Spleen (tissue), 11 donors: ENCODE data around the gene MAPKAP1. TPM values are rescaled to one million over a fixed set of nuclear protein-coding genes. Genes with fewer than 3 reads are reported as not detected.

Experiments used
- DNase-seq: peaks from one replicate; pipeline ENCODE4 v3.0.0-alpha.2; 2020
- H3K27ac ChIP-seq, 8 donors: fragments of 200-600 bp; sonication (generic) in 7 of 8; 1 replicate in 4 of 8; 2 replicates in 4 of 8; pipeline versions ENCODE4 v1.5.0 to v1.8.0; 2016 to 2021; ENCODE audit warnings: inconsistent platforms in 4 of 8, mild to moderate bottlenecking in 4 of 8, moderate library complexity in 1 of 8
- H3K27me3 ChIP-seq, 7 donors: fragments of 200-600 bp; sonication (generic) in 6 of 7; replicated peaks in 1 of 7; 1 replicate in 4 of 7; 2 replicates in 3 of 7; pipeline versions ENCODE4 v1.5.0 to v1.8.0; 2016 to 2021; ENCODE audit warnings: inconsistent platforms in 3 of 7, mild to moderate bottlenecking in 1 of 7
- H3K36me3 ChIP-seq, 6 donors: fragments of 200-600 bp; sonication (generic) in 5 of 6; 1 replicate in 4 of 6; 2 replicates in 2 of 6; pipeline versions ENCODE4 v1.5.0 to v1.8.0; 2016 to 2021; ENCODE audit warnings: inconsistent platforms in 2 of 6
- H3K4me1 ChIP-seq, 6 donors: fragments of 200-600 bp; sonication (generic) in 5 of 6; 1 replicate in 3 of 6; 2 replicates in 3 of 6; pipeline versions ENCODE4 v1.5.0 to v1.8.0; 2016 to 2021; ENCODE audit warnings: inconsistent platforms in 3 of 6
- H3K4me3 ChIP-seq, 8 donors: fragments of 200-600 bp; sonication (generic) in 7 of 8; 1 replicate in 4 of 8; 2 replicates in 4 of 8; pipeline versions ENCODE4 v1.5.0 to v1.8.0; 2016 to 2021; ENCODE audit warnings: inconsistent platforms in 4 of 8, mild to moderate bottlenecking in 4 of 8, moderate library complexity in 2 of 8
- H3K9me3 ChIP-seq, 8 donors: fragments of 200-600 bp; sonication (generic) in 7 of 8; 1 replicate in 4 of 8; 2 replicates in 4 of 8; pipeline versions ENCODE4 v1.5.0 to v1.8.0; 2016 to 2021; ENCODE audit warnings: inconsistent platforms in 4 of 8
- CTCF ChIP-seq, 11 experiments: fragments of 200-600 bp in 7 of 11; fragments of 450-650 bp in 4 of 11; sonication (generic) in 4 of 11; IDR thresholded peaks in 8 of 11; conservative IDR thresholded peaks in 3 of 11; 1 replicate in 7 of 11; 2 replicates in 4 of 11; pipeline versions ENCODE4 v1.4.0 to v1.8.0; 2016 to 2021; ENCODE audit warnings: antibody characterized with exemption in 11 of 11, inconsistent platforms in 4 of 11, mild to moderate bottlenecking in 1 of 11
- POLR2A ChIP-seq, 3 donors: fragments of 450-650 bp; IDR thresholded peaks; one replicate each; pipeline ENCODE4 v1.5.1; 2017; ENCODE audit warnings: antibody characterized with exemption in 3 of 3, mild to moderate bottlenecking in 1 of 3
- POLR2AphosphoS5 ChIP-seq, 3 donors: sonication (generic); formaldehyde crosslinking; IDR thresholded peaks; one replicate each; pipeline ENCODE4 v1.5.1; 2017; ENCODE audit warnings: antibody characterized with exemption in 3 of 3
- WGBS, 5 donors: extraction: QIAGEN DNeasy Blood & Tissue Kit in 3 of 5; methylation state at CpG; one replicate each; pipeline versions ENCODE4 v1.1.5 to v1.1.7; 2013 to 2018; 5-methylcytosine and 5-hydroxymethylcytosine counted together
- intact Hi-C: fragments of 100-400 bp; cut with DNase I; formaldehyde crosslinking; loops from one replicate; pipeline ENCODE4 v1.15.0; 2023; ENCODE audit warnings: low total_unique reads
- polyA plus RNA-seq, 3 donors: library from polyadenylated mRNA; stranded (reverse); fragments of 200-250 nt; gene quantifications; one replicate each; pipeline ENCODE4 v1.2.1, GENCODE V29; 2013
- total RNA-seq, 7 donors: library from RNA; depleted of rRNA in 3 of 7; stranded (reverse); fragments of >200 nt in 3 of 7; fragmentation: NEBNext Ultra II Directional in 4 of 7; extraction: Animal tissue kit (Norgen Biotek cat#: 25700) in 4 of 7; gene quantifications; one replicate each; pipeline versions ENCODE4 v1.1.0 to v1.2.1, GENCODE V29; 2016 to 2021
- donor health status: healthy with polysubstance abuse.
- donor health status: DM: no; HTN: no; CAD: no; lungs with moderate emphysema.
- donor health status: DM: no; HTN: no; CAD: no.
- donor health status: Bipolar disorder and iron deficiency.
- donor health status: healthy.
- donor health status: DM: no; HTN: no; CAD: no.
- donor health status: DM: yes; HTN: yes; CAD: no.

The MAPKAP1 gene
- total and polyA plus RNA-seq, 10 donors = 37.2 to 77.2 (median 60.4) TPM

- no peak for DNase-seq
- Histone ChIP-seq H3K36me3 (no peaks in the 10 kb centered on the region), H3K27me3 (no peaks in the 10 kb centered on the region), H3K9me3 (no peaks in the 10 kb centered on the region), H3K27ac (no peak overlapping the region), H3K4me3 (no peak overlapping the region), H3K4me1 (no peaks in the 10 kb centered on the region)
- 82 to 97% (median 94%) methylated on average over 2 of the region's 2 CpGs for WGBS, 5 donors
- no peak for TF ChIP-seq CTCF (IDR thresholded peaks at IDR 0.05 in 8 of 11, conservative IDR thresholded peaks at IDR 0.05 in 3 of 11)
- no peak for TF ChIP-seq POLR2AphosphoS5 (IDR thresholded peaks at IDR 0.05)
- no peak for TF ChIP-seq POLR2A (IDR thresholded peaks at IDR 0.05)
- intact Hi-C loops = no loop called here
Observed at GRCh38 chr9:125730168-125730567, 23.2 kb upstream of the MAPKAP1 start.

DNA sequence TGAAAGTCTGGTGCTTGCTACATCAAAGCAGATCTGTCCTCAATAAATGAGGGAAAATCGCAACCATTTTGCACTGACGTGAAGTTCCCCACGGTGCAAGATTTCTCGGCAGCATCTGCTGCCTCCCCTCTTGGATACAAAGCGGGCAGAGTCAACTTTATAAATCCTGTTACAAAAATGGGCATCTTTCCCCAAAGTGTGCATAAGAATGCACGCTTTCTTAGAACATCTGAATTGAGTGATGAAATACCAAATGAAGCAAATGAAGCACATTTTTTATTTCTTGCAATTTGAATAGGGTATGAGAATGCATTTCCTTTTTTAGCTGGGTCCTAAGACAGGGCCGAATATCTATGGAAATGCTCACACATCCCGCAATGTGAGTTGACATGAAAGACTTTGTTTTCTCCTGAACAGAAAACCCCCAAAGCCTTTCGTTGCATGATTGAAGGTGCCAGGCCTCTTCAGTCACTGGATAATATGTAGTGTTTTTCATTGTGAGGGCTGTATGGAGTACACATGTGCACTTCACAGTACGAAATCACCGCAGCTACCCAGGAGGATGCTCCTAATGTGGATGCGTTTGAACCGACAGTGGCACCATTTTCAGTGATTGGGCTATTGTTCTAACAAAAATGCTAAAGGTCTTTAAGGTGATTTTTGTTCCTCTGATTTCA lies 19.6 kb upstream of the MAPKAP1 start:
- 84 to 92% (median 89%) methylated on average over 13 of the region's 13 CpGs for WGBS, 5 donors
- intact Hi-C loops = no loop called here

DNA sequence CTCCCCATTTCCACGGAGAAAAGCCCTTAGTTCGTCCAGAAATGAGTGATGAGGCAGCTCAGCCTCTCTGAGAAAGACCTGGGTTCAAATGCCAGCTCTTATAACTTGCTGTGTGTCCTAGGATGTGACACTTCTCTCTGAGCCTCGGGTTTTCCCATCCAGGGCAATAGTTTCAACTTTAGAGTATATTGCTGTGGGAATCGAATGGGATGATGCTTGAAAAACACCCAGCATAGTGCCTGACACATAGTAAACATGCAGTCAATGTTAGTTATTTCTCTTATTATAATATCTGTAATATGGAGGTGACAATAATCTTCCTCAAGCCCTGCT lies 430 bp upstream of the MAPKAP1 start:
- H3K36me3 ChIP-seq = peaks cover 0 to 6% (median 0%) of the 10 kb centered on the region in 6 donors
- H3K4me1 ChIP-seq = peaks cover 14 to 52% (median 37%) of the 10 kb centered on the region in 6 donors
- TF ChIP-seq CTCF (IDR thresholded peaks at IDR 0.05 in 8 of 11, conservative IDR thresholded peaks at IDR 0.05 in 3 of 11) (no peak), POLR2A (IDR thresholded peaks at IDR 0.05) (no peak), POLR2AphosphoS5 (IDR thresholded peaks at IDR 0.05) (no peak)
- intact Hi-C loops = no loop called here
- H3K27ac ChIP-seq = peak overlapping the region; percentile 49 to 93 (median 84)
- no peaks in the 10 kb centered on the region for H3K27me3 ChIP-seq
- 19 to 37% (median 27%) methylated on average over 4 of the region's 4 CpGs for WGBS, 5 donors
- DNase-seq = no peak
- H3K4me3 ChIP-seq = peak overlapping the region; percentile 82 to 99 (median 94)
- H3K9me3 ChIP-seq = no peaks in the 10 kb centered on the region

More for the DNA sequence above, 19.6 kb upstream of the MAPKAP1 start:
- no peaks in the 10 kb centered on the region for H3K4me1 ChIP-seq
- H3K9me3 ChIP-seq = no peaks in the 10 kb centered on the region
- no peak for DNase-seq
- H3K27me3 ChIP-seq = no peaks in the 10 kb centered on the region
- no peak overlapping the region for H3K4me3 ChIP-seq
- TF ChIP-seq POLR2A (IDR thresholded peaks at IDR 0.05) (no peak), CTCF (IDR thresholded peaks at IDR 0.05 in 8 of 11, conservative IDR thresholded peaks at IDR 0.05 in 3 of 11) (no peak), POLR2AphosphoS5 (IDR thresholded peaks at IDR 0.05) (no peak)
- H3K27ac ChIP-seq = no peak overlapping the region
- no peaks in the 10 kb centered on the region for H3K36me3 ChIP-seq

DNA sequence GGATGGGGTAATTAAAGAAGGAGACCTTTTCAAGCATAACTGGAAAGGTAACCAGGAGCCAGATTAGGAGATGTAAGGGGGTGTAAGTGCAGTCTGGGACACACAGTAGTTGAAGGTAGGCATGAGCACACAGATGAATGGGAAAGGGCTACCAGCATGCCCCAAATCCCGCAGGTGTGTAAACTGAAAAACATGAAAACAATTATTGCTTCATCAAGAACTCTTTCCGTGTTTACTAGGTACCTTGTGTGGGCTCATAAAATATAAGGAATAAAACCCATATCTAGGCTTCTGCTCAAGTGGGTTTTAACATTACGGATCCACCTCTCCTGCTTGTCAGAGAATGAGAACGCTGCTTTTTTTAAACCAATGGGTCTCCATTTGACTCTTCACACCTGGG lies 1.1 kb downstream of the MAPKAP1 start:
- no peak overlapping the region for H3K27ac ChIP-seq
- no peaks in the 10 kb centered on the region for H3K27me3 ChIP-seq
- DNase-seq = no peak
- WGBS, 5 donors = 75 to 87% (median 85%) methylated on average over 4 of the region's 4 CpGs
- no peaks in the 10 kb centered on the region for H3K9me3 ChIP-seq
- intact Hi-C loops = no loop called here
- peaks cover 0 to 6% (median 0%) of the 10 kb centered on the region in 6 donors for H3K36me3 ChIP-seq
- H3K4me3 ChIP-seq = peak overlapping the region in 7 of 8 donors; percentile 82 to 99 (median 92)
- peaks cover 14 to 68% (median 49%) of the 10 kb centered on the region in 6 donors for H3K4me1 ChIP-seq
- TF ChIP-seq POLR2AphosphoS5 (IDR thresholded peaks at IDR 0.05) (no peak), POLR2A (IDR thresholded peaks at IDR 0.05) (no peak), CTCF (IDR thresholded peaks at IDR 0.05 in 8 of 11, conservative IDR thresholded peaks at IDR 0.05 in 3 of 11) (no peak)
